Naive thymus-derived CD4-positive, alpha-beta T cell (primary cell): ENCODE results near the gene NPPA. TPM values are rescaled to one million over a fixed set of nuclear protein-coding genes. Genes with fewer than 3 reads are reported as not detected.

ENCODE experiments used
- ATAC-seq: fragments of 150-1000 bp; cut with Tn5 transposase; 2 replicates; pipeline ENCODE4 v1.10.0; 2021; ENCODE audit warnings: mild to moderate bottlenecking, moderate library complexity
- CTCF ChIA-PET: fragments of 350-600 bp; sonication (Branson Sonifier 250); formaldehyde crosslinking; loops from one replicate; lab custom pipeline; 2021; ENCODE audit warnings: antibody characterized with exemption; lab: Charles Lee
- POLR2A ChIA-PET: fragments of 350-600 bp; sonication (Branson Sonifier 250); formaldehyde crosslinking; loops from one replicate; lab custom pipeline; 2021; ENCODE audit warnings: antibody characterized with exemption, inconsistent platforms; lab: Charles Lee
- DNase-seq, 9 donors: peaks; one replicate each; pipeline versions ENCODE4 v3.0.0 to v3.0.0-alpha.2; 2020 to 2022; ENCODE audit warnings: mixed read lengths in 1 of 9
- H3K27ac ChIP-seq: one replicate; pipeline ENCODE4 v1.7.0; 2013; ENCODE audit warnings: mild to moderate bottlenecking, low read depth, low read length, moderate library complexity
- H3K27me3 ChIP-seq, 2 donors: one replicate each; pipeline ENCODE4 v1.7.0; 2013; ENCODE audit warnings: low read length in 2 of 2, mild to moderate bottlenecking in 2 of 2, moderate library complexity in 2 of 2; ENCODE audit not compliant: control insufficient read depth in 2 of 2, insufficient read depth in 2 of 2
- H3K36me3 ChIP-seq, 3 experiments: 1 replicate in 2 of 3; 2 replicates in 1 of 3; pipeline ENCODE4 v1.7.0; 2013; ENCODE audit warnings: low read length in 3 of 3, mild to moderate bottlenecking in 3 of 3, moderate library complexity in 1 of 3; ENCODE audit not compliant: insufficient read depth in 3 of 3, control insufficient read depth in 2 of 3
- H3K4me1 ChIP-seq, 2 donors: one replicate each; pipeline ENCODE4 v1.7.0; 2013; ENCODE audit warnings: low read length in 2 of 2, mild to moderate bottlenecking in 2 of 2, moderate library complexity in 1 of 2; ENCODE audit not compliant: control insufficient read depth in 2 of 2, insufficient read depth in 2 of 2
- H3K4me3 ChIP-seq: 2 replicates; pipeline ENCODE4 v1.7.0; 2013; ENCODE audit warnings: mild to moderate bottlenecking, low read length
- H3K9me3 ChIP-seq, 3 experiments: 1 replicate in 2 of 3; 2 replicates in 1 of 3; pipeline ENCODE4 v1.7.0; 2013; ENCODE audit warnings: low read length in 3 of 3; ENCODE audit not compliant: control insufficient read depth in 2 of 3
- H3K27ac Mint-ChIP-seq, 9 donors: one replicate each; pipeline ENCODE4 v1.8.0; 2020 to 2022; ENCODE audit warnings: mixed read lengths in 9 of 9, mild to moderate bottlenecking in 8 of 9, moderate library complexity in 5 of 9, inconsistent platforms in 2 of 9
- H3K27me3 Mint-ChIP-seq, 5 donors: one replicate each; pipeline ENCODE4 v1.8.0; 2021 to 2022; ENCODE audit warnings: mixed read lengths in 5 of 5, mild to moderate bottlenecking in 1 of 5
- H3K36me3 Mint-ChIP-seq, 5 donors: one replicate each; pipeline ENCODE4 v1.8.0; 2020 to 2022; ENCODE audit warnings: mixed read lengths in 5 of 5, mild to moderate bottlenecking in 3 of 5, inconsistent platforms in 1 of 5
- H3K4me1 Mint-ChIP-seq, 7 donors: one replicate each; pipeline ENCODE4 v1.8.0; 2020 to 2022; ENCODE audit warnings: mixed read lengths in 7 of 7, mild to moderate bottlenecking in 3 of 7, inconsistent platforms in 1 of 7
- H3K4me3 Mint-ChIP-seq, 10 donors: one replicate each; pipeline ENCODE4 v1.8.0; 2020 to 2022; ENCODE audit warnings: mild to moderate bottlenecking in 10 of 10, mixed read lengths in 10 of 10, moderate library complexity in 6 of 10, inconsistent platforms in 2 of 10
- H3K9me3 Mint-ChIP-seq, 11 donors: one replicate each; pipeline ENCODE4 v1.8.0; 2020 to 2022; ENCODE audit warnings: mixed read lengths in 11 of 11, mild to moderate bottlenecking in 4 of 11, inconsistent platforms in 1 of 11, moderate library complexity in 1 of 11
- intact Hi-C, 2 donors: fragments of 100-400 bp; cut with micrococcal nuclease; formaldehyde crosslinking; loops; one replicate each; pipeline ENCODE4 v1.15.1; 2023
- polyA plus RNA-seq, 2 donors: library from polyadenylated mRNA; unstranded; fragments of 300-500 nt; fragmentation: Illumina TruSeq; gene quantifications; one replicate each; pipeline ENCODE4 v1.2.3, GENCODE V29; 2021
- total RNA-seq, 6 experiments: library from RNA in 5 of 6; stranded (reverse) in 5 of 6; gene quantifications; 1 replicate in 5 of 6; 2 replicates in 1 of 6; pipeline ENCODE4 v1.2.3 and lab custom pipeline; 2021 to 2026

NPPA gene
- total and polyA plus RNA-seq, 7 experiments from 2014 or later = not detected

DNA sequence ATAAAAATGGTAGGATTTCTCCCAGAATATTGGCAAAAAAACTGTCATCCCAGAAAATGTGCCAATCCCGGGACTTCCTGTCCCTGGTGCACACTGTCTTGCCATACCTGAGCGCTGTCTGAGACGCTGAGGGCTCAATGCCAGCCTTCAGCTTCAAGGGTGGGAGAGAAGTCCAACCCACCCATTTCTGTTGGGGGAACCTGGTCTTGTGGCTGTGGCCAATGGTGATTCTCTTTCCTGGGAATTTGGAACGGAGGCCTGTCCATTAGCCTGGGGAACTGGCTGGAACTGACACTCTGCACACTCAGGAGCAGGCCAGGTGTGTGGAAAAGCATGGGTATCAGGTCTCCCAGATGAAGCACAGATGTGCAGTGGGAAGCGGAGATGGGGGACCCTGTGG lies 48.5 kb downstream of the NPPA start:
- Histone ChIP-seq H3K9me3 (no peaks in the 10 kb centered on the region), H3K4me1 (peaks cover 16 to 22% of the 10 kb centered on the region in 2 donors), H3K4me3 (no peak overlapping the region), H3K27me3 (no peaks in the 10 kb centered on the region), H3K36me3 (peaks cover 0 to 63% (median 15%) of the 10 kb centered on the region in 3 experiments), H3K27ac (no peak overlapping the region)
- Mint-ChIP-seq H3K36me3 (peaks cover 5 to 39% (median 9%) of the 10 kb centered on the region in 5 donors), H3K4me1 (peaks cover 14 to 31% (median 24%) of the 10 kb centered on the region in 7 donors), H3K27me3 (no peaks in the 10 kb centered on the region), H3K4me3 (no peak overlapping the region), H3K9me3 (no peaks in the 10 kb centered on the region), H3K27ac (no peak overlapping the region)
- intact Hi-C loops = no loop called here
- no peak for ATAC-seq
- DNase-seq = no peak
- CTCF ChIA-PET = no interaction called here
- POLR2A ChIA-PET = no interaction called here

DNA sequence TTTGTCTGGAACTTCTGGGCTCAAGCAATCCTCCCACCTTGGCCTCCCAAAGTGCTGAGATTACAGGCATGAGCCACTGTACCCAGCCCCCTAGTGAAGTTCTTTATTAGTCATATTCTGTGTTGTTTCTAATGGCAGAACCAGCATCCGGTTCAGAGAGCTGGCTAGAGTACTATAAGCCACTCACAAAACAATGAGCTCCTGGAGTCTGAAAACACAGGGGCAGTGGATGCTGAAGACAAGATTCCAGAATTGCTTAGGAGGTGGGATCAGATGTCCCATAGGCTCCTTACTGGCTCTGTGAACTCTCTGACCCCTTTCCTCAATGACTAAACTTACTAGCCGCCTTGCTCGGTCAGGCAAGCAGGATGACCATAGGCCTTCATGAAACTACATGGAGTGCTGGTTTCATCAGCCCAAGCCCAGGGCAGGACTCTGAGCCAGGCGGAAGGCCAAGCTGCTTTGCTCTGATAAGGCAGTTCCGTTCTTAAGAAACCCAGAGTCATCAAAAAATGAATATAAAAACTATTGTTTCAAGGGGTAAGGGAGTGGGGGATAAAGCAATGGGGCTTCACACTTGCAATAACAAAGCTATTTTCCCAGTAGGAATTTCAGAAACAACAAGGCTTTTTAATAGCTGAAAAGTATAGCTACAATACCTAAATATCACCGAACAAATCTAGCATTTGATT lies 49.9 kb downstream of the NPPA start:
- H3K4me1 Mint-ChIP-seq = peaks cover 6 to 16% (median 13%) of the 10 kb centered on the region in 7 donors
- Histone ChIP-seq H3K9me3 (no peaks in the 10 kb centered on the region), H3K27me3 (no peaks in the 10 kb centered on the region), H3K36me3 (peaks cover 0 to 72% (median 18%) of the 10 kb centered on the region in 3 experiments), H3K27ac (no peak overlapping the region), H3K4me1 (peaks cover 5 to 8% of the 10 kb centered on the region in 2 donors), H3K4me3 (no peak overlapping the region)
- no peaks in the 10 kb centered on the region for H3K27me3 Mint-ChIP-seq
- intact Hi-C loops = no loop called here
- H3K36me3 Mint-ChIP-seq = peaks cover 5 to 41% (median 9%) of the 10 kb centered on the region in 5 donors
- ATAC-seq (no peak), DNase-seq (no peak)
- no peaks in the 10 kb centered on the region for H3K9me3 Mint-ChIP-seq
- H3K27ac Mint-ChIP-seq = no peak overlapping the region
- ChIA-PET CTCF (interaction anchor here (0.6 kb wide), 1 partner anchor 14 kb away, joined by 3 read pairs; no protein-coding TSS in a partner anchor), POLR2A (no interaction called here)
- H3K4me3 Mint-ChIP-seq = no peak overlapping the region

DNA sequence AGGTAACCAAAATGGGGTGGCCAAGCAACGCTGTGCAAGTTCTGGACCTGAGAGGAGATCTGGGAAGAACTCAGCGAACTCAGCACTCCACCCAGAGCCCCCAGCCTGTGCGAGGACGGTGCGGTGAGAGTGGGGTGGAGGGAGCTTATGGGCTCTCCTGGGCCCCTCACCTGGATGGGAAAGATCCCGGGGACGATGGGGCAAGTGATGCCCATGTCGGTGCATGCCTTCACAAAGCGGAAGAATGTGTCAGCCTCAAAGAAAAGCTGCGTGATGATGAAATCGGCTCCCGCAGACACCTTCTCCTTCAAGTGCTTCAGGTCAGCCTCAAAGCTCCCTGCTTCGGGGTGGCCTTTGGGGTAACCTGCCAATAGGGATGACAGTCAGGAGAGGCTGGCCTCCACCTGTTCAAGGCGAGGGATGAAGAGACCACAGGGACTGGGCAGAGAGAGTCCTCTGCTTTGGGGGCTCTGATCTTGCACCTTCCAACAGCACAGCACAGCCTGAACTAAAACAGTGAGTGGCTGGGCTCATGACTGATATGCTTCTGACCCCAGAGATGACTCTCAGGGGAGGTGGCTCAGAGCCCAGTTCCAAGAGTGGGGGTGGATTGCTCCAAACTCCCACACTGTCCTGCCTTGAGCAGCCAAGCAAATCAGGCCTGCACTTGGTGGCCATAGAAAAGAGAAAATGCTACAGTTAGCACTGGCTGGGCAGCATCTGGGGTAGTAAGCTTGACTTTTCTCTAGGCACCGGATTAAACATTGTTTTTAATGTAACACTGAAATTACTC lies 51.4 kb downstream of the NPPA start:
- H3K9me3 ChIP-seq = no peaks in the 10 kb centered on the region
- H3K4me1 ChIP-seq = no peaks in the 10 kb centered on the region
- Mint-ChIP-seq H3K36me3 (peaks cover 5 to 43% (median 9%) of the 10 kb centered on the region in 5 donors), H3K4me3 (no peak overlapping the region), H3K27ac (no peak overlapping the region), H3K4me1 (peaks cover 0 to 6% (median 2%) of the 10 kb centered on the region in 7 donors), H3K9me3 (no peaks in the 10 kb centered on the region), H3K27me3 (no peaks in the 10 kb centered on the region)
- ChIA-PET CTCF (interaction anchor here (0.6 kb wide), 1 partner anchor 15 kb away, joined by 3 read pairs; no protein-coding TSS in a partner anchor), POLR2A (interaction anchor here (1.0 kb wide), 1 partner anchor 10 kb away, joined by 4 read pairs; the partner anchor contains the start of genes CLCN6 and MTHFR)
- peaks cover 0 to 86% (median 18%) of the 10 kb centered on the region in 3 experiments for H3K36me3 ChIP-seq
- DNase-seq (no peak), ATAC-seq (no peak)
- H3K27me3 ChIP-seq = no peaks in the 10 kb centered on the region
- intact Hi-C loops = no loop called here
- H3K27ac ChIP-seq = no peak overlapping the region
- H3K4me3 ChIP-seq = no peak overlapping the region

Other genes with a start within 250 kb of the NPPA start
- gene FBXO2, start 193.4 kb downstream of the NPPA start, total RNA-seq = 1 to 10 TPM in 4 of 5 experiments, under 1 TPM in 1; 0.97 to 4.1 (median 3.7) TPM
- 1 to 10 TPM; 6.1 to 7.8 TPM for gene FBXO2, start 193.4 kb downstream of the NPPA start, polyA plus RNA-seq
- 10 to 100 TPM; 35.2 to 67.1 (median 44.8) TPM for gene FBXO44, start 192.9 kb downstream of the NPPA start, total RNA-seq
- gene FBXO44, start 192.9 kb downstream of the NPPA start, polyA plus RNA-seq = 10 to 100 TPM; 11.3 to 14.3 TPM
- 10 to 100 TPM in 1 of 5 experiments, 1 to 10 TPM in 4; 3.2 to 31.0 (median 4.1) TPM for gene FBXO6, start 183.6 kb downstream of the NPPA start, total RNA-seq
- gene FBXO6, start 183.6 kb downstream of the NPPA start, polyA plus RNA-seq = 1 to 10 TPM; 7.8 to 8.9 TPM
- gene MAD2L2, start 166.6 kb downstream of the NPPA start, total RNA-seq = 10 to 100 TPM; 17.1 to 53.3 (median 27.2) TPM
- gene MAD2L2, start 166.6 kb downstream of the NPPA start, polyA plus RNA-seq = 10 to 100 TPM; 38.0 to 53.0 TPM
- 1 to 10 TPM in 1 of 5 experiments, under 1 TPM in 4; 0.07 to 1.6 (median 0.21) TPM for gene DRAXIN, start 156.1 kb downstream of the NPPA start, total RNA-seq
- under 1 TPM; 0.03 to 0.09 TPM for gene DRAXIN, start 156.1 kb downstream of the NPPA start, polyA plus RNA-seq
- 10 to 100 TPM; 28.2 to 82.5 (median 32.7) TPM for gene AGTRAP, start 111.6 kb downstream of the NPPA start, total RNA-seq
- 100 to 1,000 TPM in 1 of 2 donors, 10 to 100 TPM in 1; 96.9 to 108 TPM for gene AGTRAP, start 111.6 kb downstream of the NPPA start, polyA plus RNA-seq
- gene C1orf167, start 85.6 kb downstream of the NPPA start, total RNA-seq = under 1 TPM in 1 of 5 experiments, not detected in 4; 0.13 TPM
- gene C1orf167, start 85.6 kb downstream of the NPPA start, polyA plus RNA-seq = under 1 TPM in 1 of 2 donors, not detected in 1; 0.45 TPM
- 10 to 100 TPM; 31.0 to 64.4 (median 55.2) TPM for gene MTHFR, start 41.8 kb downstream of the NPPA start, total RNA-seq
- 10 to 100 TPM; 10.0 to 10.5 TPM for gene MTHFR, start 41.8 kb downstream of the NPPA start, polyA plus RNA-seq
- gene CLCN6, start 41.6 kb downstream of the NPPA start, total RNA-seq = 10 to 100 TPM; 13.3 to 23.0 (median 20.9) TPM
- 1 to 10 TPM; 3.4 to 3.6 TPM for gene CLCN6, start 41.6 kb downstream of the NPPA start, polyA plus RNA-seq
- not detected for gene NPPB, start 11.2 kb upstream of the NPPA start, total RNA-seq
- not detected for gene NPPB, start 11.2 kb upstream of the NPPA start, polyA plus RNA-seq
- gene KIAA2013, start 78.6 kb upstream of the NPPA start, total RNA-seq = 10 to 100 TPM; 13.3 to 38.1 (median 27.2) TPM
- gene KIAA2013, start 78.6 kb upstream of the NPPA start, polyA plus RNA-seq = 10 to 100 TPM; 19.8 to 37.9 TPM
- gene PLOD1, start 86.9 kb upstream of the NPPA start, total RNA-seq = 10 to 100 TPM in 2 of 5 experiments, 1 to 10 TPM in 3; 3.6 to 24.2 (median 4.8) TPM
- 1 to 10 TPM; 1.8 to 2.7 TPM for gene PLOD1, start 86.9 kb upstream of the NPPA start, polyA plus RNA-seq
- 10 to 100 TPM; 40.2 to 58.6 (median 44.8) TPM for gene MFN2, start 132.7 kb upstream of the NPPA start, total RNA-seq
- gene MFN2, start 132.7 kb upstream of the NPPA start, polyA plus RNA-seq = 10 to 100 TPM; 29.5 to 42.8 TPM
- gene MIIP, start 171.7 kb upstream of the NPPA start, total RNA-seq = 10 to 100 TPM; 23.7 to 87.7 (median 34.1) TPM
- 10 to 100 TPM; 19.2 to 26.5 TPM for gene MIIP, start 171.7 kb upstream of the NPPA start, polyA plus RNA-seq
- gene TNFRSF8, start 215.5 kb upstream of the NPPA start, total RNA-seq = 10 to 100 TPM in 1 of 5 experiments, 1 to 10 TPM in 1, under 1 TPM in 1, not detected in 2; 0.56 to 29.3 (median 4.0) TPM
- not detected for gene TNFRSF8, start 215.5 kb upstream of the NPPA start, polyA plus RNA-seq